Fibroblast of skin of left biceps (primary cell): Measurements from ENCODE around the gene MALRD1.
"Not testable (repeated sequence)": the region's sequence is repeated elsewhere in the genome, so short reads cannot be mapped to it uniquely, and the experiment has no call there.

Experiments
- DNase-seq, 2 experiments: peaks; one replicate each; pipeline ENCODE4 v3.0.0-alpha.2; 2013; ENCODE audit warnings: low read depth in 2 of 2

The MALRD1 gene

DNA sequence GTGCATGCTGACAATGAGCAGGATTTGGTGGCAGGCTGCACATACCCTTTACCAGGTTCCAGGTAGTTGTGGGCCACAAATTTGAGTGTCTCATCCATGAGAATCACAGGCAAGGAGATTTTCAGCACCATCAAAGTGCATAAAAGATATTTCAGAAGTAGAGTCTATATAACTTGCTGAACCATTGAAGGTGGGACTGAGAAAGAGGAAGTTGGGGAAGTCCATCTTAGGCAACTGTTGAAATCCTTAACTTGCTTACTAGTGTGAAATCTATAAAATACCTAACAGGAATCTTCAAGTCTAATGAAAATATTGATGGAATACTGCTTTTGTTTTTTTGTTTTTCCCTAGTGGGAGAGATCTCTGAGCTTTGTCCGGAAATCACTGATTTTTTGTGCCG, 442.6 kb downstream of the MALRD1 start:
- DNase-seq = no peak

DNA sequence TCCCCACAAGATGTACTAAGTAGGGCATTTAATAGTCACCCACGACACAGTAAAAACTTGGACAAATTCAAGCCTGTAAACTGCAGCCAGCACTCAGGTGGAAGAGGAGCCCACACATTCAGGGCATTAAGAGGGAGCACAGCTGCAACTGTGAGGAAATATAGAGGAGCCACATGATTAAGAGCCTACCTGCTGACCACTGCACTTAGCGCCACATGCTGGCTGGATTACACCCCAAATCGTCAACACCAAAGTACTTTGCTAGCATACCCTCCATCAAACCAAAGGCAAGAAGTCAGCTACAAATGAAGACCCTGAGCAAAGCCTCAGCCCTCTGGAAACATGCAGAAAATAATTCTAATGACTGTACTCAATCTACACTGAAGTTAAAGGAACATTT, 445.3 kb downstream of the MALRD1 start:
- no peak for DNase-seq

GRCh38 chr10:19497026-19497425, 448.4 kb downstream of the MALRD1 start:
- DNase-seq = no peak

DNA sequence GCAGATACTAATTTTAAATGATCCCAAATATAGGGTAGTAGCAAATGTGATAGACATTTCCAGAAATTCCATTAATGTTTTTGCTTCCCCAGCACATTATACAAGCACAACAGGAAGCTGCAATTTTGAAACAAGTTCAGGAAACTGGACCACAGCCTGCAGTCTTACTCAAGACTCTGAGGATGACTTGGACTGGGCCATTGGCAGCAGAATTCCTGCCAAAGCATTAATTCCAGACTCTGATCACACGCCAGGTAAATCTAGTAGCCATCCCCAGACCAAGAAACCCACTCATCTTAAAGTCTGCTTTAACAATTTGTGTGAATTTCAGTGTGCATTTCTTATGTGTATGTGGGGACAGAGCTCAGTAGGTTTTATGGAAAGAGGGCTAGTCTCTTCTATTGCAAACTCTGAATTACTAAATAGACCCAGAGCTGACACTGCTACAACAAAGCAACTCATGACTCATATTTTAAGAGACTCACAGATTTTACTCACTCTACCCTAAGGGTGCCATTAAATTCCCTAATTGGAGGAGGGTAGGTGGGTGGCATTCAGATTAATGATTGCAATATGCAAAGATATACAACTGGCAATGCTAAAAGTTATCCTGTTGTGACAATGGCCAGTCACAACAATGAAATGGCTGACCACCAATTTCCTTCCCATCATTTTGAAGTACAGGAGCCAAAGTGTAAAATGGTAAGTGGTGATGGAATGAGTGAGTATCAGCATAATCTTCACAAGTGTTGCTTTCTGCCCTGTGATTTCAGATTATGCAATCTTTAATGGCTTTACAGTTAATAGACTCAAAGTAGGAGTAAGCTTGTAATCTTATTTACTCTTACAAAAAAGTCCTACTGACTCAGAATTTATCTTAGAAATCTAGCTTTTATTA, 450.0 kb downstream of the MALRD1 start:
- no peak for DNase-seq

- DNase-seq = no peak
Measured at GRCh38 chr10:19499291-19499770, 450.7 kb downstream of the MALRD1 start.

- no peak for DNase-seq
Measured at GRCh38 chr10:19500959-19501358, 452.4 kb downstream of the MALRD1 start.

DNA sequence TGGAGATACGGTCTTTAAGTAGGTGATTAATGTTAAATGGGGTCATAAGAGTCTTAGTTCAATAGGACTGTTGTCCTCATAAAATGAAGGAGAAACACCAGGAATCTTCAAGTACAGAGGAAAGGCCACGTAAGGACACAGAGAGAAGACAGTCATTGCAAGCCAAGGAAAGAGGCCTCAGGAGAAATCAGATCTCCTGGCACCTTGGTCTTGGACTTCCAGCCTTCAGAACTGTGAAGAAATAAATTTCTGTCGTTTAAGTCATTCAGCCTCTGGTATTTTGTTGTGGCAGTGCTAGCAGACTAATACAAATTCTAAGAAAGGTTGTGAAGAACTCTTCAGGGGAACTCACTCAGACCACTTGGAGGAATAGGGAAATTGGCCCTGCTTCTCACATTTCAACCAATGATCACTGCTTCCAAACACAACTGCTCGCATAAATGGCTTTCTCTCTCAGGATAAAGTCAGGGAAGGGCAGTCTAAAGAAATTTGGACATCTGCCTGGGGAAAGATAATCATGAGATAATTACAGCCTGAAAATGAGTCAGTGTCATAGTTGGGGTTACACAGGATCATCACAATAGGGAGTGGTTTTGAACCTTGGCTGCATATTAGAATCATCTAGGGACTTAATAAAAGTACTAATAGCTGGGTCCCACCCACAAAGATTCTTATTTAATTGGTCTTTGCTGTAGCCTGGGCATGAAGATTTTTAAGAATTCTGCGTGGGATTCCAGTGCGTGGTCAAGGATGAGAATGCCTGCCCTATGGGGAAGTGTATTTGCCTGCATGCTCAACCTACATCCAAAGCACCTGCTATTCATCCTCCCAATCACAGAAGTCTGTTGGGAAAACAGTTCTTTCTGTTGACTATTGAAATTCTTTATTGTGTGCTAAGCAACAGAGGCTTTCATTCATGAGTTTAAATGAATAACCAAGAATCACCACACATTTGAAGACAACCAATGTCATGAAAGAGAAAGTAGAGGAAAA, 457.0 kb downstream of the MALRD1 start:
- DNase-seq = no peak

GRCh38 chr10:19510005-19510732, 461.6 kb downstream of the MALRD1 start:
- DNase-seq = not testable (repeated sequence)

GRCh38 chr10:19518109-19518508, 469.5 kb downstream of the MALRD1 start:
- no peak for DNase-seq

DNA sequence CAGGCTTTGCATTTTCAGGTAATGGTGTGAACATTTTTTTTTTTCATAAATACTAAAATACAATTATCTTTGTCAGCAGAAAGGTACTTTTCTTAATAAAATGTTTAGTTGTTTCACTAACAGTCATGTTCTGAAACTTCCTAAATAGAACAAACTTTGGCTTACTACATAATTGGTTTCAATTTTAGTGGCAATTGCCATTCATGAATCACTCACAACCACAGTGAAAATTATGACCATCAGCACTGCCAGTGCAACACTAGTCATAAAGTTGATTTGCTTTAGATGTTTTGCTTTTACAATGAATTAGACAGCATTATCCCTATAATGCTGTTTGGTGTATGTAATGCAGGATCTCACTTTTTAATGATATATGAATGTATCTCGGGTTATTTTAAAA, 470.0 kb downstream of the MALRD1 start:
- DNase-seq = no peak

- no peak for DNase-seq
Measured at GRCh38 chr10:19531324-19531723, 482.7 kb downstream of the MALRD1 start.

DNA sequence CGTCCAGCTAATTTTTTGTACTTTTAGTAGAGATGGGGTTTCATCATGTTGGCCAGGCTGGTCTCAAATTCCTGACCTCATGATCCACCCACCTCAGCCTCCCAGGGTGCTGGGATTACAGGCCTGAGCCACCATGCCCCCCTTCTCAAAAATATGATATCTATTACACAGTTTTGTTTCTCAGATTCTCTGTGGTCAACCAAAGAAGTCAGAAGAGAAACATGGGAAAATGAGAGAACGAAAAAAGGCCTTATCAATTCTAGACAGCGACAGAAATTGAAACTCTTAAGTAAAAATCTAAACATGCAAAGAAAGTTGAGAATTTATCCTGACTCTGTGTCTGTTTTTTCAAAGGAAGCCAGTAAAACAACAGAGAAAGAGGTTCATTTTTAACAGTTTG, 483.8 kb downstream of the MALRD1 start:
- no peak for DNase-seq

DNA sequence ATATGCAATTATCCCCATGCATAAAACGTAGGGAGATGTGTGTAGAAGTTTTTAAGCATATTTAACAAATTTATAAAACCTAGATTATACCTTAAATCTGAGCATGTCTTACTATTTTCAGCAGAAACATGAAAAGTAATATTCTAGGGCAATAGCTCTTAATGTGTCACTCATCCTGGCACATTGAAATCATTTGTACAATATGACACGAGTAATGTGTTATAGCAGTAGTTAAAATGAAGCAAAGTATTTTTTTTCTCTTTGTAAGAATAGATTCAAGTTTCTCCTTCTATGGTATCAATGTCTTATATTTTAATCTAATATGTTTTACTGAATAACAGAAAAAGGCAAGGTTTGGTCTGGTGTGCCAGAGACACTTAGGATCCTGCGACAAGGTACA, 492.7 kb downstream of the MALRD1 start:
- DNase-seq = no peak

DNA sequence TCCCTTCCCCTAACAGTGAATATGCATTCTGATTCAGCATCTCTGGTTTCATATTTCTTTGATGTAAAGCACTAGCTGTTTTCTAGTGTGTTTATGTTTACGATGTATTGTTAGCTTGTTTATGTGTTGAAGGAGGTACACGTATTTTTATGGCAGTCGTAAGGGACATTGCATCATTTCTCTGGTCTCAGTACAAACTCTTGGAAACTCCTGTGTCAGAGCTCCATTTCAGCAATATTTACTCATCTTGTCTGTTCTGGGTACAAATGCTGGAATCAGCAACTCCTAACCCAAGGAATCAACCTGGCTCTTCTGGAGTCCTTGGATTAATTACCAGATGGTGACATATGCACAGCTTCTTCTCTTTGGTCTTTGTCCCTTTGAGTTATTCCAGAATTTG, 497.6 kb downstream of the MALRD1 start:
- DNase-seq = no peak

DNA sequence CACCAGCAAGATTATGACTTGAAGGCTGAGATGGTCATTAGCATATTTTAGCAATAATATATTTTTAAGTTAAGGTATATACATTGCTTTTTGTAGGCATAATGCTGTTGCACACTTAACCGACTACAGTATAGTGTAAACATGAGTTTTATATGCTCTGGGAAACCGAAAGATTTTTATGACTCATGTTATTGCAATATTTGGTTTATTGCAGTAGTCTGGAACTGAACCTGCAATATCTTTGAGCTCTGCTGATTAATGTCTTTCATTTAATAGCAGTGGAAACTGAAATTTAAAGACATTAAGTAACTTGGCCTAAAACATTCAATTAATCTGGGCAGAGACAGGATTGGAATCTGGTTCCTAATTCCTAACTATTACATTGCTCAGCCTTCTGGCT, 500.9 kb downstream of the MALRD1 start:
- DNase-seq = no peak

DNA sequence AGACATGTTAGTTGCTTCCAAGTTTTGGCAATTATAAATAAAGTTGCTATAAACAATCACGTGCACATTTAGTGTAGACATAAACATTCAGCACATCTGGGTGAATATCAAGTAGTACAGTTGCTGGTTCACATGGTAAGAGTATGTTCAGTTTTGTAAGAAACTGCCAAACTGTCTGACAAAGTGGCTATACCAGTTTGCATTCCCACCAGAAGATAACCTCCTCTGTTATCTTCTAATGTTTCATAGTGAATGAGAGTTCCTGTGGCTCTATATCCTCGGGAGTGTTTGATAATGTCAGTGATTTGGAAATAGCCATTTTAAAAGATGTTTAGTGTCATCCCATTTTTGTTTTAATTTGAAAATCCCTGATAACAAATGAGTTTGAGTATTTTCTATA, 508.1 kb downstream of the MALRD1 start:
- DNase-seq = no peak

DNA sequence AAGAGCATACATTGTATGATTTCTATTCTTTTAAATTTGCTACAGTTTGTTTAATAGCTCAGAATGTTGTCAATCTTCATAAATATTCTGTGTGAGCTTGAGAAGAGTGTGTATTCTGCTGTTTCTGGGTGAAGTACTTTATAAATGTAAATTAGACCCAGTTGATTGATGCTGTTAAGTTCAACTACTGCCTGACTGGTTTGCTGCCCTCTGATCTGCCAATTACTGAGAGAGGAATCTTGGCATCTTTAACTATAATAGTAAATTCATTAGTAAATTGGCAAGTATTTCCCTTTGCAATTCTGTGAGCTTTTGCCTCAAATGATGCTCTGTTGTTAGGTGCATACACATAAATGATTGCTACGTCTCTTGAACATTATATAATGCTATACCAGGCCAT, 512.6 kb downstream of the MALRD1 start:
- DNase-seq = no peak

DNA sequence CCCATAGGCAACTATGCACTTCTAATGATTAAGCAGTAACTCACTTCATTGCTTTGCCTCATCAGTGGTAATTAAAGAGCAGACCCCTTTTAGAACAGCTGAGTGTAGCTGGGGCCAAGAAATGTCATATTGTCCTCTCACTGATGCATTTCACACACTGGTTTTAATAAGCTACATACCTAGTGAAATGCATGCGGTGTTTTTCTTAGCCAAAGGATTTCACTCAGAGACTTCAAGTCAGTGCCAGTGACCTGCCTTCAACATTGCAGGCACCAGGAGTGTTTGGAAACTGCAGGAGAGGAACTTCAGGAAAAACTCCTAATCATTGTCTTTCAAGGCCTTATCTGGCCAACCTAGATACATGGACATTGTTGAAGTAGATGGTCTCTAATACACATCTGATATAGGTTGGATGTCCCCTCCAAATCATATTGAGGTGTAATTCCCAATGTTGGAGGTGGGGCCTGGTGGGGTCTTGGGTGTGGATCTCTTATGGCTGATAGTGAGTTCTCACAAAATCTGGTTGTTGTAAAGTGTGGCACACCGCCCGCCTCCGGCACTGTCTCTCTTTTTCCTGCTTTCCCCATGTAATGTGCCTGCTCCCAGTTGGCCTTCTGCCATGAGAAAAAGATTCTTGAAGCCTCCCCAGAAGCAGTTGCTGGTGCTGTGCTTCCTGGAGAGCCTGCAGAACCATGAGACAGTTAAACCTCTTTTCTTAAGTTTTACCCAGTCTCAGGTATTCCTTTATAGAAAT, 515.0 kb downstream of the MALRD1 start:
- no peak for DNase-seq

- peak; percentile 13 to 34 for DNase-seq
Measured at GRCh38 chr10:19570120-19570519, 521.5 kb downstream of the MALRD1 start.

GRCh38 chr10:19570991-19571390, 522.4 kb downstream of the MALRD1 start:
- DNase-seq = no peak

- no peak for DNase-seq
Measured at GRCh38 chr10:19572056-19572455, 523.5 kb downstream of the MALRD1 start.
